Loucy (cell line): ENCODE measurements around the gene ANO2.

Source experiments
- H2AFZ ChIP-seq: fragments of 200-600 bp; sonication (generic); 2 replicates; pipeline ENCODE4 v1.6.0; 2016; ENCODE audit warnings: antibody characterized with exemption, mild to moderate bottlenecking, low read length, moderate library complexity
- H3F3A ChIP-seq: fragments of 200-600 bp; 2 replicates; pipeline ENCODE4 v1.6.0; 2016; ENCODE audit warnings: antibody characterized with exemption, low read depth, mild to moderate bottlenecking
- H3K27me3 ChIP-seq: fragments of 200-600 bp; sonication (generic); 2 replicates; pipeline ENCODE4 v1.6.1; 2014; ENCODE audit warnings: low read length, mild to moderate bottlenecking; ENCODE audit not compliant: insufficient read depth, poor library complexity, severe bottlenecking
- H3K36me3 ChIP-seq: fragments of 200-600 bp; sonication (generic); 2 replicates; pipeline ENCODE4 v1.6.1; 2016; ENCODE audit warnings: low read length; ENCODE audit not compliant: insufficient read depth
- H3K4me1 ChIP-seq: fragments of 200-600 bp; sonication (generic); 2 replicates; pipeline ENCODE4 v1.5.1; 2014; ENCODE audit warnings: low read length, mild to moderate bottlenecking; ENCODE audit not compliant: insufficient read depth, poor library complexity, severe bottlenecking
- H3K4me2 ChIP-seq: fragments of 200-600 bp; sonication (generic); 2 replicates; pipeline ENCODE4 v1.6.0; 2014; ENCODE audit warnings: antibody characterized with exemption, low read length, low read depth, mild to moderate bottlenecking; ENCODE audit not compliant: poor library complexity, severe bottlenecking
- H3K4me3 ChIP-seq: fragments of 200-600 bp; sonication (generic); 2 replicates; pipeline ENCODE4 v1.5.1; 2014; ENCODE audit warnings: low read length, mild to moderate bottlenecking, mixed read lengths; ENCODE audit not compliant: poor library complexity, severe bottlenecking
- H3K79me2 ChIP-seq: fragments of 200-600 bp; sonication (generic); 2 replicates; pipeline ENCODE4 v1.6.1; 2014; ENCODE audit warnings: low read length; ENCODE audit not compliant: insufficient read depth
- H3K9ac ChIP-seq: fragments of 200-600 bp; sonication (generic); 2 replicates; pipeline ENCODE4 v1.6.0; 2014; ENCODE audit warnings: mild to moderate bottlenecking, low read depth, low read length, moderate library complexity; ENCODE audit not compliant: poor library complexity, severe bottlenecking
- H3K9me2 ChIP-seq: fragments of 200-600 bp; sonication (generic); replicated peaks from 2 replicates; pipeline ENCODE4 v1.6.1; 2016; ENCODE audit warnings: low read depth, low read length, mixed read lengths
- H3K9me3 ChIP-seq: fragments of 200-600 bp; sonication (generic); 2 replicates; pipeline ENCODE4 v1.6.1; 2014; ENCODE audit warnings: mild to moderate bottlenecking, antibody characterized with exemption, low read length, low read depth; ENCODE audit not compliant: insufficient read depth
- H4K20me1 ChIP-seq: fragments of 200-600 bp; sonication (generic); 2 replicates; pipeline ENCODE4 v1.6.0; 2014; ENCODE audit warnings: antibody characterized with exemption, low read length, mild to moderate bottlenecking; ENCODE audit not compliant: insufficient read depth, poor library complexity, severe bottlenecking
- CTCF ChIP-seq: fragments of 200-600 bp; sonication (generic); conservative IDR thresholded peaks from 2 replicates; pipeline ENCODE4 v1.5.1; 2014; ENCODE audit warnings: mild to moderate bottlenecking, antibody characterized with exemption, low read length
- EZH2phosphoT487 ChIP-seq: fragments of 200-600 bp; IDR thresholded peaks from 2 replicates; pipeline ENCODE4 v1.6.1; 2018; ENCODE audit warnings: antibody characterized with exemption, mild to moderate bottlenecking, moderate library complexity, borderline replicate concordance

ANO2 gene

GRCh38 chr12:5614256-5614655 is 330.8 kb downstream of the ANO2 start:
- Histone ChIP-seq H3K9me3 (no peaks in the 10 kb centered on the region), H3K4me1 (no peaks in the 10 kb centered on the region), H3K9ac (no peak overlapping the region), H3K27me3 (no peaks in the 10 kb centered on the region), H3K4me2 (no peak overlapping the region), H2AFZ (no peak overlapping the region), H3K79me2 (no peaks in the 10 kb centered on the region), H3K9me2 (no peaks in the 10 kb centered on the region), H3F3A (no peaks in the 10 kb centered on the region), H4K20me1 (no peaks in the 10 kb centered on the region), H3K36me3 (no peaks in the 10 kb centered on the region), H3K4me3 (no peak overlapping the region)
- no peak for TF ChIP-seq EZH2phosphoT487
- no peak for TF ChIP-seq CTCF

GRCh38 chr12:5612556-5613410 is 332.3 kb downstream of the ANO2 start:
- Histone ChIP-seq H3K4me1 (no peaks in the 10 kb centered on the region), H3K36me3 (no peaks in the 10 kb centered on the region), H2AFZ (no peak overlapping the region), H3K9me2 (no peaks in the 10 kb centered on the region), H3K9me3 (no peaks in the 10 kb centered on the region), H3F3A (no peaks in the 10 kb centered on the region), H3K79me2 (no peaks in the 10 kb centered on the region), H3K4me2 (no peak overlapping the region), H4K20me1 (no peaks in the 10 kb centered on the region), H3K27me3 (no peaks in the 10 kb centered on the region), H3K4me3 (no peak overlapping the region), H3K9ac (no peak overlapping the region)
- no peak for TF ChIP-seq CTCF
- no peak for TF ChIP-seq EZH2phosphoT487

- Histone ChIP-seq H3K79me2 (no peaks in the 10 kb centered on the region), H2AFZ (no peak overlapping the region), H3K4me3 (no peak overlapping the region), H3K9me2 (no peaks in the 10 kb centered on the region), H4K20me1 (no peaks in the 10 kb centered on the region), H3K9me3 (no peaks in the 10 kb centered on the region), H3K27me3 (no peaks in the 10 kb centered on the region), H3K4me2 (no peak overlapping the region), H3K36me3 (no peaks in the 10 kb centered on the region), H3K9ac (no peak overlapping the region), H3K4me1 (no peaks in the 10 kb centered on the region), H3F3A (no peaks in the 10 kb centered on the region)
- TF ChIP-seq EZH2phosphoT487 (no peak), CTCF (no peak)
These were observed 333.9 kb downstream of the ANO2 start for GRCh38 chr12:5611162-5611561.
